GM10847 (cell line): ENCODE results near the gene CENPF.

Experiments
- POLR2A ChIP-seq: IDR thresholded peaks from 2 replicates; pipeline ENCODE4 v1.6.1; 2011; ENCODE audit not compliant: insufficient read length; ENCODE audit errors: extremely low read depth

The CENPF gene

GRCh38 chr1:214673576-214673975 is 70.6 kb downstream of the CENPF start:
- no peak for TF ChIP-seq POLR2A

DNA sequence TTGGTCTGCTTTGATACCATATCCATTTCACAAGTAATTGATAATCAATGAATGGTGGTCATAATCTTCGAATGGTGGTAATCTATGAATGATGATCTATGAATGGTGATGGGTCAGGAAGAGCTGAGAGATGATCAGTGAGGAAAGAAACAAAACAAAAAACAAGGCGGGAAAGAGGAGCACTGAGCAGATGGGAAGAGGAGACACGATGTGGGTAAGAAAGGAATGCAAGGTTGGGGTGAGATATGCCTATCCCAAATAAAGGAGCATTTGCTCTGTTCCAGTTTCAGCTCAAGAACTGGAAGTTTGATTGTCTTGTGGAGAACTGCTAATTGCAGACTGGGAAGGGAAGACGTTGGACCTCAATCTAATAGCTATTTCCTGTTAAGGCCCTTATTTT is 73.8 kb downstream of the CENPF start:
- TF ChIP-seq POLR2A: no peak

GRCh38 chr1:214677945-214678344 is 75.0 kb downstream of the CENPF start:
- TF ChIP-seq POLR2A: no peak

- TF ChIP-seq POLR2A: no peak
These were observed 75.4 kb downstream of the CENPF start for GRCh38 chr1:214678386-214678785.

- no peak for TF ChIP-seq POLR2A
These were observed 80.6 kb downstream of the CENPF start for GRCh38 chr1:214683621-214684020.

DNA sequence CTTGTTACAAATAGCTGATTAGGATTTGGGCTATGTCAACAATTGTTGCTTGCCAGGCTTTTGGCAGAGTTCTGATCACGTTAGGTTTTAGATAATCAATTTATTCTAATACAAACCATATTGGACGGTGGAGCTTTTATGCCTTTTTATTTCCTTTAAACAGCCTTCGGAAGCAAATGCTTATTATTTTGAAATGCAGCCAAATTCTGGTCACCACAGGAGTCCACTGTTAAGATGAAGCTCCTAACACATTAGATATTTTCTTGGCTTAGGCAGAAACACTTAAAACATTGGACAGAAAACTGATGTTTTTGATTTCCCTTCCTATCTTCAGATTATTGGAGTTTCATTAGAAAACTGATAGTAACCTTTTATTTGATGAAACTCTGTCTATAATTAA is 82.9 kb downstream of the CENPF start:
- no peak for TF ChIP-seq POLR2A

DNA sequence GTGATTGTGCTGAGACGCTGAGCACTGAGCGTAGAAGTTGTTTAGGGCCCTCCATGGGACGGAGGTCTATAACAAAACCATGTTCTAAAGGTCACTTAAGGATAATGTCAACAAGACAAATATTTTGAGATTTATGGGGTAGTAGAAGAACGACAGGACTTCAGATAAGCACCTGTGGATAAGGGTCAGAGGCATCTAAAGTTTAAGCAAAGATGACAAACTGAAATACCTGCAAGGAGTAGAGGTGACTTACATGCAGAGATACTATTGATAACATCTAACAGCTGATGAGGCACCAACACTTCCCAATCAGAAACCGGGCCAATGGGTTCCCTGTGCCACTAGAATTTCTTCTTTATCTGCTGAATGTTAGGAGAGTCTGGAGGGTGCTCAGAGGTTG is 83.5 kb downstream of the CENPF start:
- TF ChIP-seq POLR2A: no peak

- TF ChIP-seq POLR2A: no peak
These were observed 85.9 kb downstream of the CENPF start for GRCh38 chr1:214688891-214689290.

DNA sequence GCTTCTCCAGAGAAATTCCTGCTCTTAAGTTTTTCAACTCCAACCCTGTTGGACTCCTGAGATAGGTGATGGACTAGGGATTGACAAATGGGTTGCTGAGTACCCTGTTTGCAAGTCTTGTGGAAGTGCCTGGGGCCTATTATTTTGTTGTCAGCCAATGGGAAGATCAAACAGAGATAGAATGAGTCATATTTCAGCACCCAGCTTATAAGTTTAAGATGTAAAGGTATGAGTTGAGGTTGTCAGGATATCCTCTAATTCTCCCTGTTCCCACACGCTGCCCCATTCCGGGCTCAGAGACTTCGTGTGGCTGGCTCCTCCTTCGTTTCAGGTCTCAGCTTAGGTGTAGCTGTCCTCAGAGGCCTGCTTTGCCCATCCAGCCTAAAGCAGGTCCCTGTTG is 91.8 kb downstream of the CENPF start:
- no peak for TF ChIP-seq POLR2A

GRCh38 chr1:214698559-214698958 is 95.6 kb downstream of the CENPF start:
- no peak for TF ChIP-seq POLR2A

DNA sequence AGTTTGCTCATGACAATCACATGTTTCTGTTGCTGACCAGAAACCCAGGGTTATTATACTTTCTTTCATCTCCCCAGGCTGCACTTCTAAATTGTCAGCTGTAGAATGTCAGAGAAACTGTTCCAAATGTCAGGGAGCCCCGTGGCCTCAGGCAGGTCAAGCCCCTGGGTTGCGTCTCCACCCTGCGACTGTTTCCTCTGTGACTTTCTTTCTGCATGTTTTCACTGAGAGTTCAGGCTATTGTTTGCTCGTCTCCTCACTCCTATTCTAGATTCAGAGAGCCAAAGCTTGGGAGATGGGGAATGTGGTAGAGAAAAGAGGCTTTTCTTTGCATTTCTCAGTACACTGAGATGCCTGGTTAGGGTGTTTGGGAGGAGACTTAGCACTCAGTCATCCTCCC is 97.4 kb downstream of the CENPF start:
- no peak for TF ChIP-seq POLR2A

GRCh38 chr1:214702556-214702955 is 99.6 kb downstream of the CENPF start:
- TF ChIP-seq POLR2A: no peak

DNA sequence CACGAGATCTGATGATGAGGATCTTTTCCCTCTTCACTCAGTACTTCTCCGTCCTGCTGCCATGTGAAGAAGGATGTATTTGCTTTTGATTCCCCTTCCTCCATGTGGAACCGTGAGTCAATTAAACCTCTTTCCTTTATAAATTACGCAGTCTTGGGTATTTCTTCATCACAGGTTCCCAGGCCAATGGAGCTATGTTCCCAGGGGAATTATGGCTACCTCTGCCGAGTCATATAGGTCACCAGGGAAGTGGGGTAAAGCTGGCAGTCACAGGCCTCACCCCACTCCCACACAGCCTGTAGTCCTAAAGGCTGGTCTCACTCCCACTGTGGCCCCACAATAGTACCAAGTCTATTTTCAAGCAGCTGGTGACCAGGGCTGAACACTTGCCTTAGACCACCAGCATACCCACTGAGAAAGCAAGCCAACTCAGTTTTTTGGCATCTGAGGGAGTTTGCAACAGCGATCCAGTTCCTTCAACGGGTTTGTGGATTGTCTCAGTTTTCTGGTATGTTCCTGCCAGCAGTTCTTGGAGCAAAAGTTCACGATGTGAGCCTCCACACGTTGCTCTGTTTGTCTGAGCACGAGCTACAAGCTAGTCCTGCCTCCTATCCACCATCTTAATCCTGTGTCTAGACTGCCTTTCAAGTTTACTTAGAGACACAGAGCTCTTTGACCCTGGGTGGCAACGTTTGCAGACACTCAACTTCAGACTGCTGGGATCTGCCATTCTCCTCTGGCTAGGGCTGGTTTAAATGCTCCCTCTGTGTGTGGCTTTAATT is 104.5 kb downstream of the CENPF start:
- TF ChIP-seq POLR2A: no peak

- no peak for TF ChIP-seq POLR2A
These were observed 105.4 kb downstream of the CENPF start for GRCh38 chr1:214708321-214708955.

DNA sequence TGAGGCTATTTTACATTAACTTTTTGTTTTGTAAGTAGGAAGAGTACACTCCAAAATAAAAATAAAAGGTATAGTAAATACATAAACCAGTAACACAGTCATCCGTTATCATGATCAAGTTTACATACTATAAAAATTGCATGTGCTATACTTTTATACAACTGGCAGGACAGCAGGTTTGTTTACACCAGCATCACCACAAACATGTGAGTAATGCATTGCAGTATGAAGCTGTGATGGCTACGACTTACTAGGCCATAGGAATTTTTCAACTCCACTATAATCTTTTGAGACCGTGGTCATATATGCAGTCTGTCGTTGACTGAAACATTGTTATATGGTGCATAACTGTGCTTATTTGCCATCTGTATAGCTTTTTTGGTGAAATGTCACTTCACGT is 106.2 kb downstream of the CENPF start:
- TF ChIP-seq POLR2A: no peak

GRCh38 chr1:214712737-214713136 is 109.7 kb downstream of the CENPF start:
- no peak for TF ChIP-seq POLR2A
